Measurements from ENCODE around the gene A2M.

A2M gene

GRCh38 chr12:9064815-9065606, 50.7 kb downstream of the A2M start:
- DNase-seq: no peak
- peak overlapping the region; percentile 88 to 91 for H3K4me3 Mint-ChIP-seq
- H3K36me3 Mint-ChIP-seq: peaks cover 2 to 9% of the 10 kb centered on the region in 2 donors
- no peak overlapping the region for H3K27ac Mint-ChIP-seq
- ATAC-seq (replicated peaks): peak; percentile 17 to 57
- peaks cover 13% of the 10 kb centered on the region in 2 donors for H3K27me3 Mint-ChIP-seq
- H3K4me1 Mint-ChIP-seq: peaks cover 2 to 5% of the 10 kb centered on the region in 2 donors
- H3K9me3 Mint-ChIP-seq: peaks cover 0 to 2% of the 10 kb centered on the region in 2 donors

- H3K4me1 Mint-ChIP-seq: peaks cover 2 to 5% of the 10 kb centered on the region in 2 donors
- ATAC-seq (replicated peaks): peak; percentile 94
- H3K27me3 Mint-ChIP-seq: peaks cover 13% of the 10 kb centered on the region in 2 donors
- peaks cover 2 to 9% of the 10 kb centered on the region in 2 donors for H3K36me3 Mint-ChIP-seq
- peak overlapping the region; percentile 44 for H3K27ac Mint-ChIP-seq
- H3K9me3 Mint-ChIP-seq: peaks cover 0 to 2% of the 10 kb centered on the region in 2 donors
- H3K4me3 Mint-ChIP-seq: peak overlapping the region; percentile 88 to 91
- DNase-seq: peak; percentile 42
Observed at GRCh38 chr12:9064201-9064814, 51.4 kb downstream of the A2M start.

- no peak for ATAC-seq (replicated peaks)
- Mint-ChIP-seq H3K27me3 (no peaks in the 10 kb centered on the region), H3K4me1 (peaks cover 0 to 15% of the 10 kb centered on the region in 2 donors), H3K9me3 (no peaks in the 10 kb centered on the region), H3K4me3 (no peak overlapping the region), H3K27ac (no peak overlapping the region), H3K36me3 (no peaks in the 10 kb centered on the region)
- no peak for DNase-seq
Observed at GRCh38 chr12:9052610-9053009, 63.1 kb downstream of the A2M start.

GRCh38 chr12:9051158-9051550, 64.6 kb downstream of the A2M start:
- no peaks in the 10 kb centered on the region for H3K9me3 Mint-ChIP-seq
- peaks cover 0 to 15% of the 10 kb centered on the region in 2 donors for H3K4me1 Mint-ChIP-seq
- H3K27me3 Mint-ChIP-seq: no peaks in the 10 kb centered on the region
- H3K36me3 Mint-ChIP-seq: no peaks in the 10 kb centered on the region
- H3K4me3 Mint-ChIP-seq: no peak overlapping the region
- ATAC-seq (replicated peaks) (peak in 1 of 2 donors; percentile 48), DNase-seq (no peak)
- H3K27ac Mint-ChIP-seq: no peak overlapping the region

GRCh38 chr12:9050521-9051157, 65.1 kb downstream of the A2M start:
- ATAC-seq (replicated peaks) (no peak), DNase-seq (no peak)
- Mint-ChIP-seq H3K27ac (no peak overlapping the region), H3K27me3 (no peaks in the 10 kb centered on the region), H3K36me3 (no peaks in the 10 kb centered on the region), H3K4me3 (no peak overlapping the region), H3K9me3 (peaks cover 2% of the 10 kb centered on the region in 2 donors), H3K4me1 (peaks cover 0 to 15% of the 10 kb centered on the region in 2 donors)

GRCh38 chr12:9049520-9050133, 66.1 kb downstream of the A2M start:
- Mint-ChIP-seq H3K9me3 (peaks cover 3 to 6% of the 10 kb centered on the region in 2 donors), H3K4me1 (peaks cover 0 to 15% of the 10 kb centered on the region in 2 donors), H3K27ac (no peak overlapping the region), H3K4me3 (no peak overlapping the region), H3K27me3 (no peaks in the 10 kb centered on the region), H3K36me3 (no peaks in the 10 kb centered on the region)
- ATAC-seq (replicated peaks) (peak; percentile 75 to 82), DNase-seq (no peak)

- H3K9me3 Mint-ChIP-seq: peaks cover 3 to 6% of the 10 kb centered on the region in 2 donors
- H3K27ac Mint-ChIP-seq: no peak overlapping the region
- peaks cover 0 to 15% of the 10 kb centered on the region in 2 donors for H3K4me1 Mint-ChIP-seq
- H3K36me3 Mint-ChIP-seq: no peaks in the 10 kb centered on the region
- no peak overlapping the region for H3K4me3 Mint-ChIP-seq
- DNase-seq (no peak), ATAC-seq (replicated peaks) (peak; percentile 59 to 67)
- H3K27me3 Mint-ChIP-seq: no peaks in the 10 kb centered on the region
Observed at GRCh38 chr12:9048930-9049329, 66.8 kb downstream of the A2M start.

GRCh38 chr12:9047105-9047504, 68.6 kb downstream of the A2M start:
- peaks cover 0 to 15% of the 10 kb centered on the region in 2 donors for H3K4me1 Mint-ChIP-seq
- peaks cover 3 to 6% of the 10 kb centered on the region in 2 donors for H3K9me3 Mint-ChIP-seq
- H3K27me3 Mint-ChIP-seq: no peaks in the 10 kb centered on the region
- ATAC-seq (replicated peaks) (no peak), DNase-seq (no peak)
- H3K36me3 Mint-ChIP-seq: no peaks in the 10 kb centered on the region
- no peak overlapping the region for H3K4me3 Mint-ChIP-seq
- no peak overlapping the region for H3K27ac Mint-ChIP-seq

GRCh38 chr12:9043766-9044165, 72.0 kb downstream of the A2M start:
- H3K4me1 Mint-ChIP-seq: peaks cover 0 to 4% of the 10 kb centered on the region in 2 donors
- H3K9me3 Mint-ChIP-seq: peaks cover 3 to 6% of the 10 kb centered on the region in 2 donors
- H3K4me3 Mint-ChIP-seq: no peak overlapping the region
- no peak for DNase-seq
- H3K27ac Mint-ChIP-seq: no peak overlapping the region
- H3K36me3 Mint-ChIP-seq: no peaks in the 10 kb centered on the region
- ATAC-seq (replicated peaks): no peak
- H3K27me3 Mint-ChIP-seq: no peaks in the 10 kb centered on the region

- no peaks in the 10 kb centered on the region for H3K27me3 Mint-ChIP-seq
- DNase-seq (no peak), ATAC-seq (replicated peaks) (no peak)
- H3K4me3 Mint-ChIP-seq: no peak overlapping the region
- peaks cover 3 to 6% of the 10 kb centered on the region in 2 donors for H3K9me3 Mint-ChIP-seq
- no peaks in the 10 kb centered on the region for H3K4me1 Mint-ChIP-seq
- H3K36me3 Mint-ChIP-seq: no peaks in the 10 kb centered on the region
- no peak overlapping the region for H3K27ac Mint-ChIP-seq
Observed at GRCh38 chr12:9041321-9041720, 74.4 kb downstream of the A2M start.

- H3K36me3 Mint-ChIP-seq: no peaks in the 10 kb centered on the region
- no peak for ATAC-seq (replicated peaks)
- no peak overlapping the region for H3K27ac Mint-ChIP-seq
- H3K4me1 Mint-ChIP-seq: no peaks in the 10 kb centered on the region
- no peak overlapping the region for H3K4me3 Mint-ChIP-seq
- no peaks in the 10 kb centered on the region for H3K27me3 Mint-ChIP-seq
- peaks cover 1 to 4% of the 10 kb centered on the region in 2 donors for H3K9me3 Mint-ChIP-seq
- no peak for DNase-seq
Observed at GRCh38 chr12:9040484-9041186, 75.1 kb downstream of the A2M start.

- Mint-ChIP-seq H3K27ac (no peak overlapping the region), H3K4me3 (no peak overlapping the region), H3K36me3 (no peaks in the 10 kb centered on the region), H3K27me3 (no peaks in the 10 kb centered on the region), H3K9me3 (no peaks in the 10 kb centered on the region), H3K4me1 (no peaks in the 10 kb centered on the region)
- DNase-seq (no peak), ATAC-seq (replicated peaks) (peak; percentile 71 to 86)
Observed at GRCh38 chr12:9039397-9039977, 76.2 kb downstream of the A2M start.

GRCh38 chr12:9037431-9037830, 78.3 kb downstream of the A2M start:
- no peaks in the 10 kb centered on the region for H3K36me3 Mint-ChIP-seq
- no peaks in the 10 kb centered on the region for H3K9me3 Mint-ChIP-seq
- H3K4me3 Mint-ChIP-seq: no peak overlapping the region
- no peak for DNase-seq
- no peaks in the 10 kb centered on the region for H3K27me3 Mint-ChIP-seq
- no peak overlapping the region for H3K27ac Mint-ChIP-seq
- peaks cover 13 to 16% of the 10 kb centered on the region in 2 donors for H3K4me1 Mint-ChIP-seq
- no peak for ATAC-seq (replicated peaks)
